H9 (cell line): ENCODE data around the gene SH3BP1. TPM values are rescaled to one million over a fixed set of nuclear protein-coding genes. Genes with fewer than 3 reads are reported as not detected.

ENCODE experiments used
- DNase-seq: peaks from one replicate; pipeline ENCODE4 v3.0.0-alpha.2; 2017
- H2AFZ ChIP-seq: one replicate; pipeline ENCODE4 v1.6.1; 2013; ENCODE audit warnings: mild to moderate bottlenecking, low read length, control low read depth, moderate library complexity
- H2AK5ac ChIP-seq: 2 replicates; pipeline ENCODE4 v1.6.1; 2013; ENCODE audit warnings: low read length, control low read depth, mixed read lengths; ENCODE audit not compliant: insufficient read length
- H2BK120ac ChIP-seq: one replicate; pipeline ENCODE4 v1.6.1; 2013; ENCODE audit warnings: low read depth, mild to moderate bottlenecking, low read length, control low read depth, inconsistent platforms; ENCODE audit not compliant: poor library complexity, severe bottlenecking
- H2BK12ac ChIP-seq: 2 replicates; pipeline ENCODE4 v1.6.1; 2013; ENCODE audit warnings: low read length, control low read depth, mixed read lengths, low read depth; ENCODE audit not compliant: insufficient read length
- H2BK15ac ChIP-seq: 2 replicates; pipeline ENCODE4 v1.6.1; 2013; ENCODE audit warnings: low read depth, low read length, control low read depth
- H2BK20ac ChIP-seq: one replicate; pipeline ENCODE4 v1.6.1; 2013; ENCODE audit warnings: low read depth, mild to moderate bottlenecking, low read length, control low read depth, inconsistent platforms; ENCODE audit not compliant: poor library complexity, severe bottlenecking
- H2BK5ac ChIP-seq: 2 replicates; pipeline ENCODE4 v1.6.1; 2013; ENCODE audit warnings: low read length, control low read depth, mixed read lengths; ENCODE audit not compliant: insufficient read length
- H3K14ac ChIP-seq: 2 replicates; pipeline ENCODE4 v1.6.1; 2013; ENCODE audit warnings: low read length, control low read depth; ENCODE audit not compliant: insufficient read depth
- H3K18ac ChIP-seq: 2 replicates; pipeline ENCODE4 v1.6.1; 2013; ENCODE audit warnings: low read depth, mild to moderate bottlenecking, mixed read lengths, low read length, control low read depth; ENCODE audit not compliant: insufficient read length
- H3K23ac ChIP-seq: 2 replicates; pipeline ENCODE4 v1.6.1; 2013; ENCODE audit warnings: low read length, control low read depth, mixed read lengths, low read depth; ENCODE audit not compliant: insufficient read length
- H3K23me2 ChIP-seq: 2 replicates; pipeline ENCODE4 v1.6.1; 2013; ENCODE audit warnings: low read depth, mild to moderate bottlenecking, mixed read lengths, low read length, control low read depth; ENCODE audit not compliant: insufficient read length, poor library complexity, severe bottlenecking
- H3K27ac ChIP-seq: 2 replicates; pipeline ENCODE4 v1.5.1; 2013; ENCODE audit warnings: low read length, control low read depth, mixed read lengths, low read depth; ENCODE audit not compliant: insufficient read length
- H3K27me3 ChIP-seq: 2 replicates; pipeline ENCODE4 v1.6.1; 2013; ENCODE audit warnings: low read length, control low read depth, inconsistent platforms; ENCODE audit not compliant: insufficient read depth
- H3K4ac ChIP-seq: 2 replicates; pipeline ENCODE4 v1.6.1; 2013; ENCODE audit warnings: low read depth, mild to moderate bottlenecking, control low read depth, inconsistent platforms, low read length, moderate library complexity
- H3K4me1 ChIP-seq: 2 replicates; pipeline ENCODE4 v1.6.1; 2013; ENCODE audit warnings: low read length, control low read depth, inconsistent platforms; ENCODE audit not compliant: insufficient read depth
- H3K4me2 ChIP-seq: 2 replicates; pipeline ENCODE4 v1.6.1; 2013; ENCODE audit warnings: low read length, control low read depth, mixed read lengths; ENCODE audit not compliant: insufficient read length, insufficient read depth
- H3K56ac ChIP-seq: 2 replicates; pipeline ENCODE4 v1.6.1; 2013; ENCODE audit warnings: low read depth, mild to moderate bottlenecking, mixed read lengths, low read length, control low read depth; ENCODE audit not compliant: insufficient read length
- H3K79me1 ChIP-seq: 2 replicates; pipeline ENCODE4 v1.6.1; 2013; ENCODE audit warnings: low read depth, mild to moderate bottlenecking, moderate library complexity, low read length, control low read depth, inconsistent platforms; ENCODE audit not compliant: insufficient read depth, poor library complexity, severe bottlenecking
- H3K79me2 ChIP-seq: 2 replicates; pipeline ENCODE4 v1.6.1; 2013; ENCODE audit warnings: low read length, control low read depth, inconsistent platforms; ENCODE audit not compliant: insufficient read depth
- H3K9ac ChIP-seq: 2 replicates; pipeline ENCODE4 v1.6.1; 2013; ENCODE audit warnings: low read length, control low read depth, mixed read lengths; ENCODE audit not compliant: insufficient read length; ENCODE audit errors: extremely low read depth
- H3K9me3 ChIP-seq: one replicate; pipeline ENCODE4 v1.6.1; 2013; ENCODE audit warnings: low read depth, low read length, inconsistent platforms; ENCODE audit not compliant: control insufficient read depth
- H3T11ph ChIP-seq: one replicate; pipeline ENCODE4 v1.6.1; 2013; ENCODE audit warnings: mild to moderate bottlenecking, low read length, control low read depth, inconsistent platforms
- H4K20me1 ChIP-seq: one replicate; pipeline ENCODE4 v1.6.1; 2013; ENCODE audit not compliant: control insufficient read depth, insufficient read length, insufficient read depth
- H4K5ac ChIP-seq: 2 replicates; pipeline ENCODE4 v1.6.1; 2013; ENCODE audit warnings: low read depth, mild to moderate bottlenecking, mixed read lengths, low read length, control low read depth; ENCODE audit not compliant: insufficient read length
- H4K8ac ChIP-seq: replicated peaks from 2 replicates; pipeline ENCODE4 v1.6.1; 2013; ENCODE audit warnings: low read length, control low read depth, mixed read lengths, low read depth; ENCODE audit not compliant: insufficient read length
- H4K91ac ChIP-seq: 2 replicates; pipeline ENCODE4 v1.6.1; 2013; ENCODE audit warnings: low read depth, mild to moderate bottlenecking, moderate library complexity, mixed read lengths, low read length, control low read depth; ENCODE audit not compliant: insufficient read length
- H3K27ac Mint-ChIP-seq, 3 experiments: 2 replicates in 2 of 3; 3 replicates in 1 of 3; pipeline ENCODE4 v1.8.0; 2020 to 2021; ENCODE audit warnings: mixed read lengths in 3 of 3, mild to moderate bottlenecking in 1 of 3, moderate library complexity in 1 of 3
- H3K27me3 Mint-ChIP-seq: 2 replicates; pipeline ENCODE4 v1.8.0; 2021; ENCODE audit warnings: low read depth, mild to moderate bottlenecking, moderate library complexity, mixed read lengths
- H3K36me3 Mint-ChIP-seq, 3 experiments: 2 replicates in 2 of 3; 3 replicates in 1 of 3; pipeline ENCODE4 v1.8.0; 2020 to 2021; ENCODE audit warnings: low read depth in 3 of 3, mixed read lengths in 3 of 3; ENCODE audit not compliant: insufficient read depth in 1 of 3
- H3K4me1 Mint-ChIP-seq, 2 experiments: 2 replicates each; pipeline ENCODE4 v1.8.0; 2020; ENCODE audit warnings: mixed read lengths in 2 of 2
- H3K4me3 Mint-ChIP-seq, 2 experiments: 2 replicates in 1 of 2; 3 replicates in 1 of 2; pipeline ENCODE4 v1.8.0; 2020 to 2021; ENCODE audit warnings: mild to moderate bottlenecking in 2 of 2, mixed read lengths in 2 of 2, moderate library complexity in 1 of 2
- H3K9me3 Mint-ChIP-seq, 2 experiments: 2 replicates in 1 of 2; 3 replicates in 1 of 2; pipeline ENCODE4 v1.8.0; 2020; ENCODE audit warnings: mild to moderate bottlenecking in 2 of 2, mixed read lengths in 2 of 2, moderate library complexity in 1 of 2
- WGBS: extraction: QIAGEN DNeasy Blood & Tissue Kit; methylation state at CpG from one replicate; pipeline ENCODE4 v1.1.7; 2013; ENCODE audit warnings: missing lambda C conversion rate, low lambda C conversion rate, mixed read lengths; ENCODE audit not compliant: insufficient read length; ENCODE audit errors: extremely low coverage; 5-methylcytosine and 5-hydroxymethylcytosine counted together
- total RNA-seq: library from RNA; stranded (reverse); gene quantifications from 2 replicates; pipeline ENCODE4 v1.2.1, GENCODE V29; 2021
- TF ChIP-seq, protein P1 (sequence below): fragments of 200-600 bp; sonication (generic); conservative IDR thresholded peaks from 3 replicates; pipeline ENCODE4 v1.8.0; 2021; ENCODE audit warnings: antibody characterized with exemption, mild to moderate bottlenecking

The SH3BP1 gene
- total RNA-seq, 1 experiment from 2014 or later: 33.6 TPM

DNA sequence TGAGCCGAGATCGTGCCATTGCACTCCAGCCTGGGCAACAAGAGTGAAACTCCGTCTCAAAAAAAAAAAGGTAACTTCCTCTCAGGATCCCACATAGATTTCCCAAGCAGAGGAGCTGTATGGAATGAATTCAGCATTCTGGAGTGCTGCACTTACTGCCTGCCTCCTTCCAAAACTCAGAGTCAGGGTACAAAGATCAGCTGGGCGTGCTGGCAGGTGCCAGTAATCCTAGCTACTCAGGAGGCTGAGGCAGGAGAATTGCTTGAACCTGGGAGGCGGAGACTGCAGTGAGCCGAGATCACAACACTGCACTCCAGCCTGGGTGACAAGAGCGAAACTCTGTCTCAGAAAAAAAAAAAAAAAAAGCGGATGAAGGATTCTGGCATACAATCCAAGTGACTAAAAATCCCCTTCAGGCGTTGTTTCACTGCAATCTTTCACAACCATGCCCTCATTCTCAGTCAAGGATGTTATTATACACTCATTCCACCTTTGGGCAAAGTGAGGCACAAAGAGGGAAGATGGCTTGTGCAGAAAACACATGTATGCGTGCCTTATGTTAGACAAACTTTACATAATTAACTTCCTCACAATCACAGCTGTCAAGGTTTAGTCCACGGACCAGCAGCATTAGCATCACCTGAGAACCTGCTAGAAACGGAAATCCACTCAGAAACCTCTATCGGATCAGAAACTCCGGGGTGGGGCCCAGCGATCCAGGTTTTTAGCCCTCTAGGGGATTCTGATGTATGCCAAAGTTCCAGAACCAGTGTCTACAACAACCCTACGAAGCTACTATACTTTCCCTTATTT, 45.5 kb downstream of the SH3BP1 start:
- no peaks in the 10 kb centered on the region for H3K27me3 ChIP-seq
- H2AFZ ChIP-seq: no peak overlapping the region
- Mint-ChIP-seq H3K9me3 (no peaks in the 10 kb centered on the region), H3K27ac (no peak overlapping the region), H3K36me3 (peaks cover 7 to 13% (median 11%) of the 10 kb centered on the region in 3 experiments), H3K4me3 (peak overlapping the region in 1 of 2 experiments; percentile 96; a peak in 1 of 5 replicates), H3K4me1 (peaks cover 8 to 16% of the 10 kb centered on the region in 2 experiments), H3K27me3 (no peaks in the 10 kb centered on the region)
- H2BK15ac ChIP-seq: no peak overlapping the region
- H3K4me1 ChIP-seq: no peaks in the 10 kb centered on the region
- no peak overlapping the region for H3K9ac ChIP-seq
- H3K23me2 ChIP-seq: peaks cover 9% of the 10 kb centered on the region
- H4K5ac ChIP-seq: no peak overlapping the region
- H2BK20ac ChIP-seq: no peak overlapping the region
- no peak overlapping the region for H2BK120ac ChIP-seq
- H4K8ac ChIP-seq: no peak overlapping the region
- H3K56ac ChIP-seq: no peak overlapping the region
- no peak overlapping the region for H3K14ac ChIP-seq
- TF ChIP-seq, protein P1, sequence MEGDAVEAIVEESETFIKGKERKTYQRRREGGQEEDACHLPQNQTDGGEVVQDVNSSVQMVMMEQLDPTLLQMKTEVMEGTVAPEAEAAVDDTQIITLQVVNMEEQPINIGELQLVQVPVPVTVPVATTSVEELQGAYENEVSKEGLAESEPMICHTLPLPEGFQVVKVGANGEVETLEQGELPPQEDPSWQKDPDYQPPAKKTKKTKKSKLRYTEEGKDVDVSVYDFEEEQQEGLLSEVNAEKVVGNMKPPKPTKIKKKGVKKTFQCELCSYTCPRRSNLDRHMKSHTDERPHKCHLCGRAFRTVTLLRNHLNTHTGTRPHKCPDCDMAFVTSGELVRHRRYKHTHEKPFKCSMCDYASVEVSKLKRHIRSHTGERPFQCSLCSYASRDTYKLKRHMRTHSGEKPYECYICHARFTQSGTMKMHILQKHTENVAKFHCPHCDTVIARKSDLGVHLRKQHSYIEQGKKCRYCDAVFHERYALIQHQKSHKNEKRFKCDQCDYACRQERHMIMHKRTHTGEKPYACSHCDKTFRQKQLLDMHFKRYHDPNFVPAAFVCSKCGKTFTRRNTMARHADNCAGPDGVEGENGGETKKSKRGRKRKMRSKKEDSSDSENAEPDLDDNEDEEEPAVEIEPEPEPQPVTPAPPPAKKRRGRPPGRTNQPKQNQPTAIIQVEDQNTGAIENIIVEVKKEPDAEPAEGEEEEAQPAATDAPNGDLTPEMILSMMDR: no peak
- no peak overlapping the region for H3K23ac ChIP-seq
- no peak overlapping the region for H3K4ac ChIP-seq
- H3K27ac ChIP-seq: no peak overlapping the region
- H2BK5ac ChIP-seq: no peak overlapping the region
- no peak overlapping the region for H3K18ac ChIP-seq
- no peak overlapping the region for H4K91ac ChIP-seq
- no CpG with 5 or more reads among the region's 16 CpGs for WGBS
- no peaks in the 10 kb centered on the region for H4K20me1 ChIP-seq
- DNase-seq: no peak
- H2BK12ac ChIP-seq: no peak overlapping the region
- no peak overlapping the region for H3K4me2 ChIP-seq
- H3K9me3 ChIP-seq: no peaks in the 10 kb centered on the region
- no peak overlapping the region for H3T11ph ChIP-seq
- H3K79me1 ChIP-seq: no peaks in the 10 kb centered on the region
- no peak overlapping the region for H2AK5ac ChIP-seq
- no peaks in the 10 kb centered on the region; the same call in 1 of the 2 replicates for H3K79me2 ChIP-seq
